ENCODE measurements around the gene GPR143. TPM values are rescaled to one million over a fixed set of nuclear protein-coding genes. Genes with fewer than 3 reads are reported as not detected.

The GPR143 gene
- total and polyA plus RNA-seq, 3 donors from 2014 or later: 1.7 to 2.7 (median 2.5) TPM

GRCh38 chrX:9737363-9737762, 28.3 kb downstream of the GPR143 start:
- H3K4me1 ChIP-seq: no peaks in the 10 kb centered on the region
- WGBS, 2 donors: 60 to 75% methylated on average over 7 of the region's 7 CpGs
- TF ChIP-seq POLR2A (IDR thresholded peaks at IDR 0.05): no peak
- no peak for TF ChIP-seq CTCF (IDR thresholded peaks at IDR 0.05)
- no peak overlapping the region for H3K4me3 ChIP-seq
- intact Hi-C loops (cut with DNase I; ENCODE audit: low total_unique reads): no loop called here
- no peaks in the 10 kb centered on the region for H3K27me3 ChIP-seq
- H3K36me3 ChIP-seq (ENCODE audit: low read depth, missing control alignments): no peaks in the 10 kb centered on the region
- no peak for DNase-seq
- H3K27ac ChIP-seq: no peak overlapping the region
- no peaks in the 10 kb centered on the region for H3K9me3 ChIP-seq

GRCh38 chrX:9730752-9731151, 34.9 kb downstream of the GPR143 start:
- H3K27me3 ChIP-seq: no peaks in the 10 kb centered on the region
- H3K36me3 ChIP-seq (ENCODE audit: low read depth, missing control alignments): no peaks in the 10 kb centered on the region
- WGBS, 2 donors: 75 to 100% methylated on average over 1 of the region's 1 CpG
- TF ChIP-seq CTCF (IDR thresholded peaks at IDR 0.05): no peak
- no peak for TF ChIP-seq POLR2A (IDR thresholded peaks at IDR 0.05)
- intact Hi-C loops (cut with DNase I; ENCODE audit: low total_unique reads): no loop called here
- no peak overlapping the region for H3K4me3 ChIP-seq
- no peak overlapping the region for H3K27ac ChIP-seq
- no peaks in the 10 kb centered on the region for H3K4me1 ChIP-seq
- no peaks in the 10 kb centered on the region for H3K9me3 ChIP-seq
- no peak for DNase-seq

- H3K9me3 ChIP-seq: no peaks in the 10 kb centered on the region
- no peaks in the 10 kb centered on the region for H3K4me1 ChIP-seq
- no peaks in the 10 kb centered on the region for H3K27me3 ChIP-seq
- no peak for DNase-seq
- H3K36me3 ChIP-seq (ENCODE audit: low read depth, missing control alignments): no peaks in the 10 kb centered on the region
- no peak overlapping the region for H3K27ac ChIP-seq
- no peak for TF ChIP-seq POLR2A (IDR thresholded peaks at IDR 0.05)
- no peak for TF ChIP-seq CTCF (IDR thresholded peaks at IDR 0.05)
- 85 to 95% methylated on average over 3 of the region's 3 CpGs for WGBS, 2 donors
- H3K4me3 ChIP-seq: no peak overlapping the region
- intact Hi-C loops (cut with DNase I; ENCODE audit: low total_unique reads): no loop called here
These were observed 35.6 kb downstream of the GPR143 start for GRCh38 chrX:9730078-9730477.

GRCh38 chrX:9729171-9729885, 36.3 kb downstream of the GPR143 start:
- Histone ChIP-seq H3K4me3 (no peak overlapping the region), H3K4me1 (no peaks in the 10 kb centered on the region), H3K9me3 (no peaks in the 10 kb centered on the region), H3K27ac (no peak overlapping the region), H3K36me3 (ENCODE audit: low read depth, missing control alignments) (no peaks in the 10 kb centered on the region), H3K27me3 (no peaks in the 10 kb centered on the region)
- no peak for DNase-seq
- TF ChIP-seq POLR2A (IDR thresholded peaks at IDR 0.05) (no peak), CTCF (IDR thresholded peaks at IDR 0.05) (no peak)
- intact Hi-C loops (cut with DNase I; ENCODE audit: low total_unique reads): no loop called here
- 68 to 85% methylated on average over 5 of the region's 5 CpGs for WGBS, 2 donors

- Histone ChIP-seq H3K27me3 (no peaks in the 10 kb centered on the region), H3K4me3 (no peak overlapping the region), H3K9me3 (no peaks in the 10 kb centered on the region), H3K4me1 (no peaks in the 10 kb centered on the region), H3K36me3 (ENCODE audit: low read depth, missing control alignments) (no peaks in the 10 kb centered on the region), H3K27ac (no peak overlapping the region)
- intact Hi-C loops (cut with DNase I; ENCODE audit: low total_unique reads): no loop called here
- no peak for TF ChIP-seq CTCF (IDR thresholded peaks at IDR 0.05)
- 78 to 92% methylated on average over 3 of the region's 3 CpGs for WGBS, 2 donors
- no peak for DNase-seq
These were observed 37.4 kb downstream of the GPR143 start for GRCh38 chrX:9728261-9728660.
